Metanephros (tissue), 2 donors: ENCODE data around the gene GINM1. TPM values are rescaled to one million over a fixed set of nuclear protein-coding genes. Genes with fewer than 3 reads are reported as not detected.

Experiments
- small RNA-seq: library from RNA; depleted of rRNA; stranded (forward); fragments of <200 nt; gene quantifications from one replicate; pipeline ENCODE3, GENCODE V24; 2014; ENCODE audit warnings: low replicate concordance
- total RNA-seq: library from RNA; depleted of rRNA; stranded (reverse); fragments of >200 nt; gene quantifications from one replicate; pipeline ENCODE4 v1.2.3, GENCODE V29; 2014

The GINM1 gene
- total RNA-seq = 53.2 TPM

GRCh38 chr6:149565527-149566409 lies at the start of gene GINM1:
TSS of gene GINM1 (plus strand) at chr6:149566375. CDS start at chr6:149566415, 40 bp downstream.

GRCh38 chr6:149545754-149546471 lies 20.3 kb upstream of the GINM1 start, which contains the start of gene PPIL4:
TSS of gene PPIL4 (minus strand) at chr6:149546043. CDS start at chr6:149546005, 38 bp downstream.

Small RNA genes lying within 50 kb of the gene (small RNA-seq; reads per million reads assigned to genes)
- not detected for gene RF00019
- gene RF00410 = 0.07 reads per million
- gene RNU7-3P = not detected

Other genes starting within 250 kb of the GINM1 start
- gene TAB2, start 248.7 kb upstream of the GINM1 start, total RNA-seq = 44.7 TPM
- gene SUMO4, start 166.1 kb upstream of the GINM1 start, total RNA-seq = 6.7 TPM
- 1.3 TPM for gene ZC3H12D, start 81.4 kb upstream of the GINM1 start, total RNA-seq
- gene PPIL4, start 20.3 kb upstream of the GINM1 start, total RNA-seq = 27.2 TPM
- gene KATNA1, start 82.3 kb downstream of the GINM1 start, total RNA-seq = 17.5 TPM
- gene LATS1, start 151.7 kb downstream of the GINM1 start, total RNA-seq = 26.2 TPM
- gene NUP43, start 180.2 kb downstream of the GINM1 start, total RNA-seq = 33.0 TPM
- gene PCMT1, start 183.4 kb downstream of the GINM1 start, total RNA-seq = 58.4 TPM